ENCODE measurements around the gene NT5DC3.

NT5DC3 gene

GRCh38 chr12:103820361-103820760 lies 20.7 kb downstream of the NT5DC3 start:
- no peak for TF ChIP-seq CTCF (IDR thresholded peaks at IDR 0.05; ENCODE audit: extremely low read depth, insufficient read depth, missing control alignments)
- no peak for DNase-seq (ENCODE audit: low spot score)
- in situ Hi-C loops (cut with MboI; ENCODE audit: low pct_unique_long_range_greater_than_20kb, low sequenced_read_pairs, unreplicated experiment) = no loop called here

GRCh38 chr12:103819892-103820291 lies 21.1 kb downstream of the NT5DC3 start:
- TF ChIP-seq CTCF (IDR thresholded peaks at IDR 0.05; ENCODE audit: extremely low read depth, insufficient read depth, missing control alignments) = no peak
- no peak for DNase-seq (ENCODE audit: low spot score)
- in situ Hi-C loops (cut with MboI; ENCODE audit: low pct_unique_long_range_greater_than_20kb, low sequenced_read_pairs, unreplicated experiment) = no loop called here

- TF ChIP-seq CTCF (IDR thresholded peaks at IDR 0.05; ENCODE audit: extremely low read depth, insufficient read depth, missing control alignments) = no peak
- in situ Hi-C loops (cut with MboI; ENCODE audit: low pct_unique_long_range_greater_than_20kb, low sequenced_read_pairs, unreplicated experiment) = no loop called here
These were observed 21.7 kb downstream of the NT5DC3 start for GRCh38 chr12:103819312-103819711.

GRCh38 chr12:103817791-103818190 lies 23.2 kb downstream of the NT5DC3 start:
- TF ChIP-seq CTCF (IDR thresholded peaks at IDR 0.05; ENCODE audit: extremely low read depth, insufficient read depth, missing control alignments) = no peak
- no peak for DNase-seq (ENCODE audit: low spot score)
- in situ Hi-C loops (cut with MboI; ENCODE audit: low pct_unique_long_range_greater_than_20kb, low sequenced_read_pairs, unreplicated experiment) = no loop called here

More at GRCh38 chr12:103819312-103819711, 21.7 kb downstream of the NT5DC3 start:
- DNase-seq (ENCODE audit: low spot score) = no peak

GRCh38 chr12:103816663-103817062 lies 24.4 kb downstream of the NT5DC3 start:
- no peak for TF ChIP-seq CTCF (IDR thresholded peaks at IDR 0.05; ENCODE audit: extremely low read depth, insufficient read depth, missing control alignments)
- DNase-seq (ENCODE audit: low spot score) = no peak
- in situ Hi-C loops (cut with MboI; ENCODE audit: low pct_unique_long_range_greater_than_20kb, low sequenced_read_pairs, unreplicated experiment) = no loop called here

GRCh38 chr12:103814436-103814835 lies 26.6 kb downstream of the NT5DC3 start:
- TF ChIP-seq CTCF (IDR thresholded peaks at IDR 0.05; ENCODE audit: extremely low read depth, insufficient read depth, missing control alignments) = no peak
- in situ Hi-C loops (cut with MboI; ENCODE audit: low pct_unique_long_range_greater_than_20kb, low sequenced_read_pairs, unreplicated experiment) = no loop called here
- DNase-seq (ENCODE audit: low spot score) = no peak

- no peak for TF ChIP-seq CTCF (IDR thresholded peaks at IDR 0.05; ENCODE audit: extremely low read depth, insufficient read depth, missing control alignments)
- in situ Hi-C loops (cut with MboI; ENCODE audit: low pct_unique_long_range_greater_than_20kb, low sequenced_read_pairs, unreplicated experiment) = no loop called here
- no peak for DNase-seq (ENCODE audit: low spot score)
These were observed 27.1 kb downstream of the NT5DC3 start for GRCh38 chr12:103813949-103814348.

All from GM13977 (cell line).